Posterior cingulate gyrus (tissue), 11 donors: ENCODE results near the gene PPP1R12B.
"Not testable (repeated sequence)": the region's sequence is repeated elsewhere in the genome, so short reads cannot be mapped to it uniquely, and the experiment has no call there.

Source experiments
- DNase-seq, 10 donors: peaks; one replicate each; pipeline versions ENCODE4 v3.0.0 to v3.0.0-alpha.2; 2020 to 2021; ENCODE audit warnings: mixed read lengths in 3 of 10
- intact Hi-C: fragments of 100-400 bp; cut with DNase I; formaldehyde crosslinking; loops from one replicate; pipeline ENCODE4 v1.15.1; 2023

PPP1R12B gene

DNA sequence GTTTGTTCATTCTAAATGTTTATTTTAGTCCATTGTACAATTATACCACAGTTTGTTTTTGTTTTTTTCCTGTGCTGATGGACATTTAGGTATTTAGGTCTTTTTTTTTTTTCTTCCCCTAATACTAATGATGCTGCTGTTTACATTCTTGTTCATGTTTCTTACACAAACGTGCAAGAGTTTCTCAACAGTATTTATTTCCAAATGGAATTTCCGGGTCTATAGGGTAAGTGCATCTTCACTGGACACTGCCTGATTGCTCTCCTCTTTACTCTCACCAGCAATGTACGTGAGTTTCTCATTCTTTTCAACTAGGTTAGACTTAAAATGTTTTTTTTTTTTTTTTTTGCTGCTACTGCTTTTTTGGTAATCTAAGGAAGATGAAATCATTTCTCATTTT is 122.7 kb downstream of the PPP1R12B start:
- intact Hi-C loops: no loop called here
- no peak for DNase-seq

DNA sequence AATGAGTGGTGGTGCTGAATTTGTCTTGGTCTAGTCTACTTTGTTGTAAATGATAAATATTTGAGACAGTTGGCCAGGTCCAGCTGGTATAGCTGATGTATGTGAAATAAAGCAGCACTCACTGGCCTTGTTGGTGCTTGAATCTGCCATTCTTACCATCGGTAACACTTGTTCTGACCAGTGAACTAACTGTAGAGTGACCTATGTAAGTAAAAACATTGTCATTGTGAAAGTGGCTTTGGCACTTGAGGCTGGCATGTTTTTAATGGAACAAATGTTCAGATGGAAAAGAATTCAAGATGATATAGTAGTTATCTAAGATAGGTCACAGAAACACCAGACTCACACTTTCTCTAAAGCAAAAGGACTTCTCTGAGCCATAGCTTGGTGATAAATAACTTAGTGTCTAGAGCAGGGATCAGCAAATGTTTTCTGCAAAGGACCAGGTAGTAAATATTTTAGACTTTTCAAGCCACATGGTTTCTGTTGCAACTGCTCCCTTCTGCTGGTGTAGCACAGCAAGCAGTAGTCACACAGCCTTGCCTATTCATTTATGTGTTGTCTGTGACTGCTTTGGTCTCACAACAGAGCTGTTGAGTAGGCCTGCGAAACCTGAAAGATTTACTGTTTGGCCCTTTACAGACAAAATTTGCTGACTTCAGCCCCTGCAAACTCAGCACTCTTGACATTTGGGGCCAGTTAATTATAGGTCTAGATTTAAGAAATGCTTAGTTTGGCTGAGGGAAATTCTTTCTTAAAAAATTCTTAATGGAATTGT is 124.0 kb downstream of the PPP1R12B start:
- DNase-seq: not testable (repeated sequence)

DNA sequence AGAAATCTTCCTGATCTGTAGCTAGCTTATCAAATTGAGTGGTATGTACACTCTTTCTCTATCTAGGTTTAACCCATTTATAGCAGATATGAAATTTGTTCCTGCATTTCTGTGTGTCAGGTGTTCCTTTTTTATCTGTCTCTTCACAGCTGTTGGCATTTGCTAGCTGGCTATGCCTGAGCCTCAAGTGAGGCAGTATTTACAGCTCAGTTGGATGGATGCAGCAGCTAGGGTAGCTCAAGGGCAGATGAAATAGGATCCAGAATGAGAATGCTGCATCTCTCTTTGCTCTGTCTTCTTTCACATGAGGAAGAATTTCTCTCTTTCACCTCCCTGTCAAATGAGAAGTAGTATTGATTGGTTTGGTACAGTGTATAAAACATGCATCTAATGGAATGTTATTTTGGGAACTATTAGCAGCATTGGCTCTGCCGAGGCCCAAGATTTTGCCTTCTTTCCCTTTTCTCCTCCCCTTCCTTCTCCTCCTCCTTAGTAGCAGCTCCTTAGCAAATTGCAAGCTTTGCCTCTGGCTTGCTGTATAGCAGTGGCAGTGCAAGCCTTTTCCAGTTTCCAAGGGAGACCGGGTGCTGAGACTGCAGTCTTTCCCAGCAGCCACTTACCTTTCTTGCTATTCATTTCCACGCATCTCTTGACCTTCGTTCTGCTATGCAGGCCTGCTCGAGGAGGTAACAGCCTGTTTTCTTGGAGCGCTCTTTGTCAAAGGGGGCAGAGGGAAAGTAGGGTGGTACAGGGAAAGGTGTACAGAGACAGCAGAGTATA is 125.0 kb downstream of the PPP1R12B start:
- peak in 6 of 10 donors; percentile 14 to 87 (median 55) for DNase-seq
- intact Hi-C loops: not testable (repeated sequence)

More for the DNA sequence above, 124.0 kb downstream of the PPP1R12B start:
- intact Hi-C loops: not testable (repeated sequence)

- intact Hi-C loops, DNase-seq: not testable (repeated sequence)
Observed at GRCh38 chr1:202479661-202480060, 131.2 kb downstream of the PPP1R12B start.

DNA sequence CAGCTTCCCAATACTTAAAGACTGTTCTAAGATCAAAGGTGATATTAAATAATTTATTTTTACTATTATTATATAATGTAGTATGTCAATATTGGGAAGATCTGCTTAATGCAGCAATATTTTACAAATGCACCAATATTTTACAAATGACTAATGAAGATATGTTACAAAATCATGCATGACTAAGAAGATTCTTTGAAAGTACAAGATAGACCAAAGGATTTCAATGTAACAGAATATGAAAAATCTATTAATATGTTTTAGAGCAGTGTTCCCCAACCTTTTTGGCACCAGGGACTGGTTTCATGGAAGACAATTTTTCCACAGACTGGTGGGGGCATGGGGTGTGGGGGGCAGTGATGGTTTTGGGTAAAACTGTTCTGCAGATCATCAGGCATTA is 132.1 kb downstream of the PPP1R12B start:
- DNase-seq, intact Hi-C loops: not testable (repeated sequence)

GRCh38 chr1:202483362-202483761 is 134.9 kb downstream of the PPP1R12B start:
- intact Hi-C loops, DNase-seq: not testable (repeated sequence)

- not testable (repeated sequence) for DNase-seq
Observed at GRCh38 chr1:202484032-202484431, 135.5 kb downstream of the PPP1R12B start.

GRCh38 chr1:202484820-202485219 is 136.3 kb downstream of the PPP1R12B start:
- DNase-seq, intact Hi-C loops: not testable (repeated sequence)

More at GRCh38 chr1:202484032-202484431, 135.5 kb downstream of the PPP1R12B start:
- intact Hi-C loops: not testable (repeated sequence)

- intact Hi-C loops, DNase-seq: not testable (repeated sequence)
Observed at GRCh38 chr1:202488178-202488649, 139.7 kb downstream of the PPP1R12B start.

DNA sequence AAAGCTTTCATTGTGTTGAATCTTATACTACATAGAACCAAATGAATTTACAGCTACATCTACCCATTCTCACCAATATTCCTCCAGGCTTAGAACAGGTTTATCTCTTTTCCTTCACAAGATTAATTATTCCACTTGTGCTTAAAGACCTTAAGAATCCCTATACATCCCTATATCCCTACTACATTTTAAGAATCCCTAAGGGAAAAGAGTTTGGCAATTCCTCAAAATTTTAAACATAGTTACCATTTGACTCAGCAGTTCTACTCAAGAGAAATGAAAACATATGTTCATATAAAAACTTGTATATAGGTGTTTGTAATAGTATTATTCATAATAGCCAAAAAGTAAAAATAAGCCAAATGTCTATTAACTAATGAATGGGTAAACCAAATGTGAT is 140.6 kb downstream of the PPP1R12B start:
- intact Hi-C loops: not testable (repeated sequence)

GRCh38 chr1:202493112-202493511 is 144.6 kb downstream of the PPP1R12B start:
- intact Hi-C loops, DNase-seq: not testable (repeated sequence)

More for the DNA sequence above, 140.6 kb downstream of the PPP1R12B start:
- DNase-seq: not testable (repeated sequence)

DNA sequence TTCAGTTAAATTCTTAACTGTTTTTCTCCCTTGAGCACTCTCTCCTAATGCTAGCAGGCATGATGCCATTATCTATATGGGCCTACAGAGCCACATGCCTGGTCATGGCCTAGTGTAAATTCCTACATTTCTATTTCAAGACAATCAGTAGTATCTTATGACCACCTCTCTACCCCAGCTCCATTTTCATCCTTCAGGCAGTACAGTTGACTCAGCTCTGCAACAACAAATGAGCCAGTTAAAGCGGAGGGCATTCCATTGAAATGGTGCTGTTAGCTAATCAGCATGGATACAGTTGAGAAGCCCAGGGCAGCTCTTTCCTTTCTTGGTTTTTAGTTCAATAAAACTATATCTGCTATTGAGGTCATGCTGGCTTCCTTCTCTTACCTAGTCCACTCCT is 150.0 kb downstream of the PPP1R12B start:
- intact Hi-C loops: no loop called here
- DNase-seq: no peak

GRCh38 chr1:202499997-202500396 is 151.5 kb downstream of the PPP1R12B start:
- intact Hi-C loops, DNase-seq: not testable (repeated sequence)

GRCh38 chr1:202501281-202501680 is 152.8 kb downstream of the PPP1R12B start:
- intact Hi-C loops: loop anchor here (1.0 kb wide), 1 partner anchor 70 kb away; no protein-coding TSS in a partner anchor
- DNase-seq: no peak

GRCh38 chr1:202505356-202505755 is 156.9 kb downstream of the PPP1R12B start:
- DNase-seq: no peak
- intact Hi-C loops: no loop called here

GRCh38 chr1:202505880-202506575 is 157.5 kb downstream of the PPP1R12B start:
- peak in 6 of 10 donors; percentile 12 to 81 (median 34) for DNase-seq
- intact Hi-C loops: not testable (repeated sequence)

DNA sequence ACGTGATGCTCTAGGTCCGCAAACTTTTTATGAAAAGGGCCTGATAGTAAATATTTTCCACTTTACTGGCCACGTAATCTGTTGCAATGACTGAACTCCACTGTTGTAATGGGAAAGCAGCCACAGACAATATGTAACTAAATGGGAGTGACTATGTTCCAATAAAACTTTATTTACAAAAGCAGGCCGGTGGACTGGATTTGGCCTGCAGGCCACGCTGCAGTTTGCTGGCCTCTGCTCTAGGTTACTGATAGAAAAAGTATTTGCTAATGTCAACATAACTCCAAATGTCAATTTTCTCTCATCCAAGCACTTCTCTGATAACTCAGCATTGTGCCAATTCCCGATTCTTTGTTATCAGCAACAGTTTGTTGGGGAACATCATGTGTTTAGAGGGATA is 160.4 kb downstream of the PPP1R12B start:
- intact Hi-C loops, DNase-seq: not testable (repeated sequence)

DNA sequence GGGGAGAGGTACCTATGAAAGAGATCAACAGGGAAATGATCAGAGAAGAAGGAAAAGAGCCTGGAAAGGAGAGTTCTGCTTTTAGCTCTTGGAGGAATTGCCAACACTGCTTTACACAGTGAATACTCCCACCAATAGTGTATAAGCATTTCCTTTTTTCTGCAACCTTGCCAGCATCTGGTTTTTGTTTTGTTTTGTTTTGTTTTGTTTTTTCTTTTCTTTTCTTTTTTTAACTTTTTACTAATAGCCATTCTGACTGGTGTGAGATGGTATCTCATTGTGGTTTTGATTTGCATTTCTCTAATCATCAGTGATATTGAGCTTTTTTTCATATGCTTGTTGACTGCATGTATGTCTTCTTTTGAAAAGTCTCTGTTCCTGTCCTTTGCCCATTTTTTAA is 165.4 kb downstream of the PPP1R12B start:
- DNase-seq, intact Hi-C loops: not testable (repeated sequence)

GRCh38 chr1:202516434-202516877 is 168.0 kb downstream of the PPP1R12B start:
- intact Hi-C loops: no loop called here

DNA sequence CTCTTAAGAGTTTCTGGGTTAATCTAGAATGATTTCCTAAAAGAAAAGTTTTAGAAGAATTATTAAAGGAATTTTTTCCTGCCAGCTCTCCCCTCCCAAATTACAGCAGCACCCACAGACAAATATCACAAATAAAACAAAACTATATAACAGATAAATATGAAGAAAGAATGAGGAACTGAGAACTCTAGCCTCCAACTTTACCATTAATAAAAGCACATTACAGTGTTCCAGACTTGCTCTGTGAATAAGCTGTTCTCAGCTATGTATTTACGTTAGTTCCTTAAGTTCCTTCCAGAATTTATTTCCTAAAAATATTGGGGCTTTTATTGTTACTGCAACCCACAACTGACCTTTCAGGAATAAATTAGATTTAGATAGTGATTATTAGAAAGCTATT is 168.6 kb downstream of the PPP1R12B start:
- intact Hi-C loops: not testable (repeated sequence)

More at GRCh38 chr1:202516434-202516877, 168.0 kb downstream of the PPP1R12B start:
- no peak for DNase-seq

More for the DNA sequence above, 168.6 kb downstream of the PPP1R12B start:
- DNase-seq: not testable (repeated sequence)
